GM12892 (cell line): ENCODE results near the gene KIF3B.
"Not testable (repeated sequence)": the region's sequence is repeated elsewhere in the genome, so short reads cannot be mapped to it uniquely, and the experiment has no call there.

Experiments
- DNase-seq: peaks from one replicate; pipeline ENCODE4 v3.0.0; 2011; ENCODE audit not compliant: insufficient read length
- FAIRE-seq: peaks from 2 replicates; lab custom pipeline; 2011; peaks lifted over from hg19 to GRCh38; lab: Jason Lieb, UNC
- POLR2A ChIP-seq: IDR thresholded peaks from 2 replicates; pipeline ENCODE4 v1.6.1; 2011; ENCODE audit warnings: low read depth, low read length, control low read depth
- POLR2AphosphoS5 ChIP-seq: IDR thresholded peaks from 2 replicates; pipeline ENCODE4 v1.6.1; 2011; ENCODE audit warnings: low read depth, low read length, control low read depth
- TAF1 ChIP-seq: IDR thresholded peaks from 2 replicates; pipeline ENCODE4 v1.6.1; 2011; ENCODE audit warnings: low read depth, mild to moderate bottlenecking, control low read depth, low read length, borderline replicate concordance

KIF3B gene

DNA sequence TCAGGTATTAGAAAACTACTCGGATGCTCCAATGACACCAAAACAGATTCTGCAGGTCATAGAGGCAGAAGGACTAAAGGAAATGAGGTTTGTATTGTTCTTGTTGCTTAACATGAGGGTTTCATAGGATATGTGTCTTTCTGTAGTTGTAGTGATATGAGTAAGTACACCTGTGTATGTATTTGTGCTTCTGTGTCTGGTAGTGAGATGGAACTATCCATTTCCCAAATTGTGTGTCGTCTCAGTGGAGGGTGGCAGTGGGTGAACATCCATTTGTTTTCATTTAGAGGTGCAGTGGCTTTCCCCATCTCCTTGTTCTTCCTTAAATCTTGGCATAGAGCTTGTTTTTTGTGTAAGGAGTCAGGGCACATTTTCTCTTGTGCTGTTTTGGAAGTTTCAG, 88.9 kb downstream of the KIF3B start:
- DNase-seq = no peak
- peak; percentile 82 for FAIRE-seq
- TF ChIP-seq POLR2A (no peak), POLR2AphosphoS5 (no peak), TAF1 (no peak)

DNA sequence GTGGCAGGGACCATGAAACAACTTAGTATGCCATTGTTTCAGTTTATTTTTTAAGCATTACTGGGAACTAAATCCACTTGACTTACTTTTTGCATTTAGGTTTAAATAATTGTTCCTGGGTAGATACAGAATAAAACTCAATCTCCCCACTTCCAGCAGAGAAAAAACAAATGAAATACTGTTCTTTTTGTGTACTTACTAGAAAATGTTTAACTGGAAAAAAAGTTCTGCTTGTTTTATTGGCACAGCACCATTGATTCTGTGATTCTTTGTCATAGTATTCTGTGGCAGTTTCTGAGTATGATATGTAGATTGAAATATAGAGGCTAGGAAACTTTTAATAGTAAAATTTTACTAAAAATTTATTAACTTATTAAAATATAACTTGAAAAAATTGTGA, 90.9 kb downstream of the KIF3B start:
- TF ChIP-seq POLR2AphosphoS5 (no peak), POLR2A (no peak), TAF1 (no peak)
- DNase-seq (no peak), FAIRE-seq (no peak)

DNA sequence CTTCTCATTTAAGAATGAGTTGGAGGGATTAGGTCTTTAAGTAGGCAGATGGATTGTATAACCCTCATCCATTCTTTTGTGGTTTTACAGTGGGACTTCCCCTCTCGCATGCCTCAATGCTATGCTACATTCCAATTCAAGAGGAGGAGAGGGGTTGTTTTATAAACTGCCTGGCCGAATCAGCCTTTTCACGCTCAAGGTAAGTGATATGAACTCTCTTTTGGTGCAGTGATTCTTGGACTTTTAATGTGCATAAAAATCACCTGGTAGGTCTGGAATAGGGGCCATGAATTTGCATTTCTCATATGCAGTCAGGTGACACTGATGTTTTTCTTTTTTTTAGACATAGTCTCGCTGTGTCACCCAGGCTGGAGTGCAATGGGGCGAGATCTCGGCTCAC, 91.5 kb downstream of the KIF3B start:
- TF ChIP-seq POLR2A (no peak), POLR2AphosphoS5 (no peak), TAF1 (no peak)
- no peak for DNase-seq
- FAIRE-seq = peak; percentile 74

DNA sequence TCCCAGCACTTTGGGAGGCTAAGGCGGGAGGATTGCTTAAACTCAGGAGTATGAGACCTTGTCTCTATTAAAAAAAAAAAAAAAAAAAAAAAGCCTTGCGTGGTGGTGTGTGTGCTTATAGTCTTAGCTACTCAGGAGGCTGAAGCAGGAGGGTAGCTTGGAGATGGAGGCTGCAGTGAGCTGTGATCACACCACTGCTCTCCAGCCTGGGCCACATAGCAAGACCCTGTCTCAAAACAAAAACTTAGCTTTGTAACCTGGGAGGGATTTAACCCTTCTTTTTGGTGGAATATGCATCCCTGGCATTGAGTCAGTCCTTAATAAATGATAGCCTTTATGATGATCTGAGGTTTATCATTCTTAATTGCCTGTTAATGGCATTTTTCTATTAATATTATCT, 93.4 kb downstream of the KIF3B start:
- DNase-seq (no peak), FAIRE-seq (no peak)
- TF ChIP-seq POLR2A (no peak), TAF1 (no peak), POLR2AphosphoS5 (no peak)

DNA sequence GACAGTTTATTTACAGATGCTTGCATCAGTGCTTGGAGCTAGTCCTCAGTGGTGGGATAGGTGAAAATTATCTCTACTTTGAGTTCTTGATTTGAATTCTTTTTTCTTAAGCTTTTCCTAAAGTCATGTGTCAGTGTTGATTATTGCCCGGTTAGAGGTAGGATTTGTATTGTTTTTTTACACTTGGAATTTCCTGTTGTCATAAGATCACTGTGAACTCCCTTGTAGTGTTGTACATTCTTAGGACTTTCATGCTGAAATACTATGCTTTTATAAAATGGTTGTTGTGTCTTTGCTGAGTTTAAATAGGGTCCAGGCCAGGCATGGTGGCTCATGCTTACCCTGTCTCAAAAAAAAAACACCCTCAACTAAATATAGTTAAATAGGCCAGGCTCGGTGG, 101.0 kb downstream of the KIF3B start:
- TF ChIP-seq TAF1 (no peak), POLR2A (no peak), POLR2AphosphoS5 (no peak)
- DNase-seq (no peak), FAIRE-seq (no peak)

DNA sequence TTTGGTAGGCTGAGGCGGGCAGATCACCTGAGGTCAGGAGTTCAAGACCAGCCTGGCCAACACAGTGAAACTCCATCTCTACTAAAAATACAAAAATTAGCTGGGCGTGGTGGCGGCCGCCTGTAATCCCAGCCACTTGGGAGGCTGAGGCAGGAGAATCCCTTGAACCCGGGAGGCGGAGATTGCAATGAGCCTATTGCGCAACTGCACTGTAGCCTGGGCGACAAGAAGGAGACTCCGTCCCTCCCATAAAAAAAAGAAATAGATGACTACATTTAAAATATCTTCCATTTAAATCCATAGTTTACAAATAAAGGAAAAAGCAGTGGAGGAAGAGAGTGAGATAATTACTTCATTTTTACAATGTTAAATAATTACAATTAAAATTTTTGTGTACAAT, 102.6 kb downstream of the KIF3B start:
- not testable (repeated sequence) for FAIRE-seq

DNA sequence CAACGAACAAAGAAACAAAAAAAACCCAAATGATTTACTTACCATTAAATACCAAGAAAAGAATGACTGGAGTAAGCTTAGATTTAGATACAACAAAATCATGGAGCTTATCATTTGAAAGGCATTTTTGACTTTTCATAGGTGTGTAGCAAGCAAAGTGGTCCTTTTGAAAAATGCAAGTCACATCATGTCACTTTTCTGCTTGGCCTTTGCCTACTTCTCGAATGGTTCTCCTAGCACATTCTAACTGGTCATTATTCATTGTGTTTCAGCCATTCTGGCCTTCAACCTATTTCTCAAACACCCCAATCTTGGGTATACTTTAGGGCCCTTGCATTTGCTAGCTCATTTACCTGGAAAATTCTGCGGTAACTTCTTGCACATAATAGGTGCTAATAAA, 103.3 kb downstream of the KIF3B start:
- no peak for FAIRE-seq
- DNase-seq = no peak
- TF ChIP-seq POLR2AphosphoS5 (peak; percentile 24; the same call in 1 of the 2 replicates), POLR2A (no peak)

More for the DNA sequence above, 102.6 kb downstream of the KIF3B start:
- DNase-seq = not testable (repeated sequence)

DNA sequence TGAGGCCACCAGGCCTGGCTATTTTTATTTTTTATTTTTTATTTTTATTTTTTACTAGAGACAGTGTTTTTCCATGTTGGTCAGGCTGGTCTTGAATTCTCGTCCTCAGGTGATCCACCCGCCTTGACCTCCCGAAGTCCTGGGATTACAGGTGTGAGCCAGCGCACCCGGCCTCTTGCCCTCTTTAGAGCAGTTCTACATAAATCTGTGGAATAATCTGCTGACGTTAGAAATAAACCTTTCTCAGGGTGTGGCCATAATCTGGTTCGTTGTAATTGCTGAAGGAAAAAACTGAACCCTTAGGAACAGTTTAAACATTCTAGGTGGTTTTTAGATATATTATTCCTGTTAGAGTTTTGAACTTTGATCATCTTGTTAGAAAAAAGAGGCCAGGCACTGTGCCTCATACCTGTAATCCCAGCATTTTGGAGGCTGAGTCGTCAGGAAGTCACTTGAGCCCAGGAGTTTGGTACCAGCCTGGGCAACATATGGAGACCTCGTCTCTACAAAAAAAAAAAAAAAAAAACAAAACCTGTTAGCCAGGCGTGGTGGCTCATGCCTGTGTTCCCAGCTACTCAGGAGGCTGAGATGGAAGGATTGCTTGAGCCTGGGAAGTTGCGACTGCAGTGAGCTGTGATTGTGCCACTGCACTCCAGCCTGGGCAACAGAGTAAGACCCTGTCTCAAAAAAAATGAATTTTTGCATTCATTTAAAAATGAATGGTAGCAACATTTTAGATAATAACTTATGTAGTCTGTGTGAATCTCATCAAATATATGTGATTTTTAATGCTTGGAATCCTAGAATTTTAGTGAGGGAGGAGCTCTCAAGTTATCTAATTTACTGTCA, 104.9 kb downstream of the KIF3B start:
- TF ChIP-seq POLR2A (no peak), TAF1 (no peak), POLR2AphosphoS5 (no peak)
- FAIRE-seq (no peak), DNase-seq (no peak)

DNA sequence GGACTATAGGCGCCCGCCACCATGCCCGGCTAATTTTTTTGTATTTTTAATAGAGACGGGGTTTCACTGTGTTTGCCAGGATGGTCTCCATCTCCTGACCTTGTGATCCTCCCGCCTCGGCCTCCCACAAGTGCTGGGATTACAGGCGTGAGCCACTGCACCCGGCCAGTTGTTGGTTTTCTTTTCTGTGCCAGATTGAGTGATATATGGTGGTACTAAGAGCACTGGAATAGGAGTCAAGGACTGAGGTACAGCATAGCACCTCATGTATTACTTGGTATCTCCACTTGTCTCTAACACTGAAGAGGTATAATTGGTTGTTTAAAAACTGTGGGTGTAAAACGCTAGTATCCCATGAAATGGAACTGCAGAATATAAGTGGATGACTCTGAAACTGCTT, 106.0 kb downstream of the KIF3B start:
- FAIRE-seq, DNase-seq: not testable (repeated sequence)
